Measurements from ENCODE around the gene RRBP1. TPM values are rescaled to one million over a fixed set of nuclear protein-coding genes. Genes with fewer than 3 reads are reported as not detected.

Gene RRBP1
- total and polyA plus RNA-seq, 2 of the 4 experiments (the other 2 are of a cell fraction), result 90.2 to 136 TPM

GRCh38 chr20:17608701-17609497 lies 73.1 kb downstream of the RRBP1 start:
- H2AK9ac ChIP-seq (replicated peaks; ENCODE audit: low read depth, low read length, poor library complexity), result no peak overlapping the region
- no peak overlapping the region for H4K5ac ChIP-seq (ENCODE audit: low read depth, low read length)
- BruUV-seq (replicated peaks), result no TSS peak
- dilution Hi-C loops (cut with HindIII; ENCODE audit: low sequenced_read_pairs, unreplicated experiment), result no loop called here
- CTCF ChIA-PET, result no interaction called here
- H3K9me3 ChIP-seq (ENCODE audit: control insufficient read depth, insufficient read depth, low read length), result no peaks in the 10 kb centered on the region
- H3K14ac ChIP-seq (replicated peaks; ENCODE audit: low read depth, low read length), result no peak overlapping the region
- TF ChIP-seq POLR2A (IDR thresholded peaks at IDR 0.05; ENCODE audit: low read depth, low read length), result 0 out of 2 replicates have a peak, but pooled peaks have one; percentile 9
- no peak for TF ChIP-seq CEBPB (IDR thresholded peaks at IDR 0.05; ENCODE audit: low read depth, low read length)
- TF ChIP-seq CHD1 (IDR thresholded peaks at IDR 0.05; ENCODE audit: low read depth, low read length), result no peak
- H2BK15ac ChIP-seq (ENCODE audit: low read depth, low read length), result no peak overlapping the region
- peaks cover 4% of the 10 kb centered on the region; the same call in 1 of the 2 replicates for H3K4me1 ChIP-seq (ENCODE audit: control insufficient read depth, insufficient read depth, low read length)
- peaks cover 80% of the 10 kb centered on the region for H4K20me1 ChIP-seq (ENCODE audit: insufficient read depth, low read length)
- POLR2A ChIA-PET (ENCODE audit: unreplicated experiment), result no interaction called here
- no peak overlapping the region for H4K91ac ChIP-seq (ENCODE audit: insufficient read depth, low read depth, low read length)
- no peak overlapping the region for H2AFZ ChIP-seq (replicated peaks; ENCODE audit: low read length, poor library complexity)
- H3K36me3 ChIP-seq (ENCODE audit: control insufficient read depth, insufficient read depth, low read length), result peaks cover 36% of the 10 kb centered on the region
- no peak overlapping the region for H2AK5ac ChIP-seq (ENCODE audit: low read depth, low read length)
- H2BK20ac ChIP-seq (ENCODE audit: low read depth, low read length), result no peak overlapping the region
- no peak overlapping the region for H3K4ac ChIP-seq (ENCODE audit: low read depth, low read length)
- no peak overlapping the region for H2BK5ac ChIP-seq (ENCODE audit: low read depth, low read length, poor library complexity, severe bottlenecking)
- no peaks in the 10 kb centered on the region for H3K27me3 ChIP-seq (ENCODE audit: control insufficient read depth, insufficient read depth, low read length)
- no peak overlapping the region for H3K23ac ChIP-seq (ENCODE audit: low read depth, low read length)
- H4K8ac ChIP-seq (ENCODE audit: low read depth in 2 of 2, low read length in 2 of 2), result no peak overlapping the region
- in situ Hi-C loops (cut with MboI; ENCODE audit: low sequenced_read_pairs), result no loop called here
- H3K4me2 ChIP-seq (ENCODE audit: low read depth, low read length), result no peak overlapping the region
- ATAC-seq (ENCODE audit: low read depth) (no peak), DNase-seq (no peak)
- H3K18ac ChIP-seq (ENCODE audit: low read depth, low read length), result no peak overlapping the region
- no peaks in the 10 kb centered on the region for H3K9me1 ChIP-seq (ENCODE audit: insufficient read depth, low read length)
- H2BK120ac ChIP-seq (ENCODE audit: low read depth, low read length), result no peak overlapping the region
- peaks cover 8 to 69% of the 10 kb centered on the region in 2 experiments; a peak in 3 of 4 replicates for H3K79me1 ChIP-seq (ENCODE audit: low read depth in 1 of 2, low read length in 2 of 2)
- no CpG with 5 or more reads among the region's 3 CpGs for WGBS, 2 experiments (ENCODE audit: extremely low coverage in 2 of 2, insufficient read length in 1 of 2)
- intact Hi-C loops (cut with micrococcal nuclease), result loop anchor here (2.0 to 5.0 kb wide), 2 partner anchors 37 to 72 kb away; partner anchors contain the start of gene DSTN
- H3K4me3 ChIP-seq (ENCODE audit: insufficient read depth, low read depth, low read length), result no peak overlapping the region
- H3K9ac ChIP-seq (ENCODE audit: low read depth, low read length), result no peak overlapping the region
- no peak overlapping the region for H3K27ac ChIP-seq (ENCODE audit: insufficient read depth, low read length)
- H3K56ac ChIP-seq (ENCODE audit: extremely low read depth, insufficient read depth, low read length), result no peak overlapping the region
